Measurements from ENCODE around the gene RASSF3. TPM values are rescaled to one million over a fixed set of nuclear protein-coding genes. Genes with fewer than 3 reads are reported as not detected.

Gene RASSF3
- total and polyA plus RNA-seq, 2 donors from 2014 or later = 8.2 to 35.6 TPM

- no peak for FAIRE-seq
- H3K27me3 ChIP-seq (ENCODE audit: control insufficient read depth, insufficient read depth, low read length) = no peaks in the 10 kb centered on the region
- no peak for TF ChIP-seq CTCF (IDR thresholded peaks at IDR 0.05; ENCODE audit: borderline replicate concordance, extremely low read depth, insufficient read depth)
- H3K9me3 ChIP-seq (ENCODE audit: control insufficient read depth in 2 of 3, insufficient read depth in 1 of 3, low read length in 3 of 3) = no peaks in the 10 kb centered on the region
- intact Hi-C loops (cut with DNase I) = no loop called here
- DNase-seq = no peak
- no peak overlapping the region for H3K9ac ChIP-seq (ENCODE audit: low read length in 3 of 3)
- H3K4me1 ChIP-seq (ENCODE audit: control insufficient read depth in 2 of 3, insufficient read depth in 2 of 3, low read depth in 1 of 3, low read length in 3 of 3) = no peaks in the 10 kb centered on the region
- no peak overlapping the region for H3K27ac ChIP-seq (ENCODE audit: low read depth in 2 of 2, low read length in 2 of 2)
- peaks cover 10 to 66% (median 45%) of the 10 kb centered on the region in 3 donors for H3K36me3 ChIP-seq (ENCODE audit: control insufficient read depth in 2 of 3, insufficient read depth in 3 of 3, low read length in 3 of 3)
- no peak overlapping the region for H3K4me3 ChIP-seq (ENCODE audit: low read length in 3 of 3)
Measured at GRCh38 chr12:64718649-64719048, 108.4 kb downstream of the RASSF3 start.

GRCh38 chr12:64720884-64721283, 110.6 kb downstream of the RASSF3 start:
- Histone ChIP-seq H3K27ac (ENCODE audit: low read depth in 2 of 2, low read length in 2 of 2) (no peak overlapping the region), H3K27me3 (ENCODE audit: control insufficient read depth, insufficient read depth, low read length) (no peaks in the 10 kb centered on the region), H3K9ac (ENCODE audit: low read length in 3 of 3) (no peak overlapping the region), H3K36me3 (ENCODE audit: control insufficient read depth in 2 of 3, insufficient read depth in 3 of 3, low read length in 3 of 3) (peaks cover 10 to 56% (median 43%) of the 10 kb centered on the region in 3 donors), H3K9me3 (ENCODE audit: control insufficient read depth in 2 of 3, insufficient read depth in 1 of 3, low read length in 3 of 3) (no peaks in the 10 kb centered on the region), H3K4me1 (ENCODE audit: control insufficient read depth in 2 of 3, insufficient read depth in 2 of 3, low read depth in 1 of 3, low read length in 3 of 3) (no peaks in the 10 kb centered on the region), H3K4me3 (ENCODE audit: low read length in 3 of 3) (no peak overlapping the region)
- DNase-seq = no peak
- no peak for FAIRE-seq
- intact Hi-C loops (cut with DNase I) = no loop called here
- no peak for TF ChIP-seq CTCF (IDR thresholded peaks at IDR 0.05; ENCODE audit: borderline replicate concordance, extremely low read depth, insufficient read depth)

GRCh38 chr12:64722835-64723234, 112.5 kb downstream of the RASSF3 start:
- no peak for FAIRE-seq

More at GRCh38 chr12:64722835-64723234, 112.5 kb downstream of the RASSF3 start:
- no peak overlapping the region for H3K27ac ChIP-seq (ENCODE audit: low read depth in 2 of 2, low read length in 2 of 2)
- no peak for TF ChIP-seq CTCF (IDR thresholded peaks at IDR 0.05; ENCODE audit: borderline replicate concordance, extremely low read depth, insufficient read depth)
- H3K9me3 ChIP-seq (ENCODE audit: control insufficient read depth in 2 of 3, insufficient read depth in 1 of 3, low read length in 3 of 3) = no peaks in the 10 kb centered on the region
- no peaks in the 10 kb centered on the region for H3K4me1 ChIP-seq (ENCODE audit: control insufficient read depth in 2 of 3, insufficient read depth in 2 of 3, low read depth in 1 of 3, low read length in 3 of 3)
- H3K9ac ChIP-seq (ENCODE audit: low read length in 3 of 3) = no peak overlapping the region
- no peak overlapping the region for H3K4me3 ChIP-seq (ENCODE audit: low read length in 3 of 3)
- H3K27me3 ChIP-seq (ENCODE audit: control insufficient read depth, insufficient read depth, low read length) = no peaks in the 10 kb centered on the region
- intact Hi-C loops (cut with DNase I) = no loop called here
- DNase-seq = no peak
- peaks cover 10 to 49% (median 42%) of the 10 kb centered on the region in 3 donors for H3K36me3 ChIP-seq (ENCODE audit: control insufficient read depth in 2 of 3, insufficient read depth in 3 of 3, low read length in 3 of 3)
